Osteoblast (primary cell): ENCODE data around the gene IRF4. TPM values are rescaled to one million over a fixed set of nuclear protein-coding genes. Genes with fewer than 3 reads are reported as not detected.

ENCODE experiments used
- DNase-seq: peaks from one replicate; pipeline ENCODE4 v3.0.0; 2011; ENCODE audit warnings: low spot score, mixed read lengths; ENCODE audit not compliant: insufficient read length; ENCODE audit errors: missing footprints
- H2AFZ ChIP-seq: 2 replicates; pipeline ENCODE4 v1.6.0; 2011; ENCODE audit warnings: mild to moderate bottlenecking, low read length
- H3K27ac ChIP-seq: 2 replicates; pipeline ENCODE4 v1.5.1; 2011; ENCODE audit warnings: mild to moderate bottlenecking, low read depth, low read length, moderate library complexity
- H3K27me3 ChIP-seq: 2 replicates; pipeline ENCODE4 v1.6.0; 2012; ENCODE audit warnings: mild to moderate bottlenecking, control low read depth, inconsistent platforms, low read length, moderate library complexity; ENCODE audit not compliant: insufficient read depth
- H3K36me3 ChIP-seq: 2 replicates; pipeline ENCODE4 v1.5.1; 2011; ENCODE audit warnings: mild to moderate bottlenecking, low read length, control low read depth, moderate library complexity; ENCODE audit not compliant: insufficient read depth
- H3K4me1 ChIP-seq: 2 replicates; pipeline ENCODE4 v1.5.1; 2011; ENCODE audit warnings: mild to moderate bottlenecking, low read length, control low read depth, moderate library complexity; ENCODE audit not compliant: insufficient read depth
- H3K4me2 ChIP-seq: 2 replicates; pipeline ENCODE4 v1.6.0; 2011; ENCODE audit warnings: mild to moderate bottlenecking, low read length; ENCODE audit not compliant: insufficient read depth
- H3K4me3 ChIP-seq: fragments of 200-600 bp; sonication (generic); 3 replicates; pipeline ENCODE4 v1.5.1; 2012; ENCODE audit warnings: mild to moderate bottlenecking, low read length, inconsistent platforms; ENCODE audit not compliant: insufficient read depth
- H3K79me2 ChIP-seq: 2 replicates; pipeline ENCODE4 v1.6.0; 2012; ENCODE audit warnings: mild to moderate bottlenecking, low read length, control low read depth, inconsistent platforms; ENCODE audit not compliant: insufficient read depth
- H3K9me3 ChIP-seq: 2 replicates; pipeline ENCODE4 v1.5.1; 2011; ENCODE audit warnings: low read depth, low read length, control low read depth
- H4K20me1 ChIP-seq: 2 replicates; pipeline ENCODE4 v1.6.0; 2012; ENCODE audit warnings: mild to moderate bottlenecking, low read length, control low read depth; ENCODE audit not compliant: insufficient read depth
- total RNA-seq: library from RNA; depleted of rRNA; stranded (reverse); fragments of >200 nt; gene quantifications from 2 replicates; pipeline ENCODE4 v1.2.3, GENCODE V29; 2012
- TF ChIP-seq, protein P1 (sequence below): IDR thresholded peaks from 2 replicates; pipeline ENCODE4 v1.5.1; 2011; ENCODE audit warnings: mild to moderate bottlenecking, low read depth, low read length, moderate library complexity; ENCODE audit errors: extremely low read depth

Gene IRF4
- total RNA-seq, 1 donor, result under 0.01 TPM

- TF ChIP-seq, protein P1, sequence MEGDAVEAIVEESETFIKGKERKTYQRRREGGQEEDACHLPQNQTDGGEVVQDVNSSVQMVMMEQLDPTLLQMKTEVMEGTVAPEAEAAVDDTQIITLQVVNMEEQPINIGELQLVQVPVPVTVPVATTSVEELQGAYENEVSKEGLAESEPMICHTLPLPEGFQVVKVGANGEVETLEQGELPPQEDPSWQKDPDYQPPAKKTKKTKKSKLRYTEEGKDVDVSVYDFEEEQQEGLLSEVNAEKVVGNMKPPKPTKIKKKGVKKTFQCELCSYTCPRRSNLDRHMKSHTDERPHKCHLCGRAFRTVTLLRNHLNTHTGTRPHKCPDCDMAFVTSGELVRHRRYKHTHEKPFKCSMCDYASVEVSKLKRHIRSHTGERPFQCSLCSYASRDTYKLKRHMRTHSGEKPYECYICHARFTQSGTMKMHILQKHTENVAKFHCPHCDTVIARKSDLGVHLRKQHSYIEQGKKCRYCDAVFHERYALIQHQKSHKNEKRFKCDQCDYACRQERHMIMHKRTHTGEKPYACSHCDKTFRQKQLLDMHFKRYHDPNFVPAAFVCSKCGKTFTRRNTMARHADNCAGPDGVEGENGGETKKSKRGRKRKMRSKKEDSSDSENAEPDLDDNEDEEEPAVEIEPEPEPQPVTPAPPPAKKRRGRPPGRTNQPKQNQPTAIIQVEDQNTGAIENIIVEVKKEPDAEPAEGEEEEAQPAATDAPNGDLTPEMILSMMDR, result no peak
- H2AFZ ChIP-seq, result no peak overlapping the region
- no peaks in the 10 kb centered on the region for H3K9me3 ChIP-seq
- no peaks in the 10 kb centered on the region for H3K36me3 ChIP-seq
- no peak for DNase-seq
- H3K79me2 ChIP-seq, result no peaks in the 10 kb centered on the region
- H3K27me3 ChIP-seq, result peaks cover under 1% of the 10 kb centered on the region
- H3K4me3 ChIP-seq, result no peak overlapping the region
- no peak overlapping the region for H3K27ac ChIP-seq
- H3K4me1 ChIP-seq, result no peaks in the 10 kb centered on the region
- H4K20me1 ChIP-seq, result no peaks in the 10 kb centered on the region
- no peak overlapping the region for H3K4me2 ChIP-seq
Observed at GRCh38 chr6:444653-445275, 53.2 kb downstream of the IRF4 start.

DNA sequence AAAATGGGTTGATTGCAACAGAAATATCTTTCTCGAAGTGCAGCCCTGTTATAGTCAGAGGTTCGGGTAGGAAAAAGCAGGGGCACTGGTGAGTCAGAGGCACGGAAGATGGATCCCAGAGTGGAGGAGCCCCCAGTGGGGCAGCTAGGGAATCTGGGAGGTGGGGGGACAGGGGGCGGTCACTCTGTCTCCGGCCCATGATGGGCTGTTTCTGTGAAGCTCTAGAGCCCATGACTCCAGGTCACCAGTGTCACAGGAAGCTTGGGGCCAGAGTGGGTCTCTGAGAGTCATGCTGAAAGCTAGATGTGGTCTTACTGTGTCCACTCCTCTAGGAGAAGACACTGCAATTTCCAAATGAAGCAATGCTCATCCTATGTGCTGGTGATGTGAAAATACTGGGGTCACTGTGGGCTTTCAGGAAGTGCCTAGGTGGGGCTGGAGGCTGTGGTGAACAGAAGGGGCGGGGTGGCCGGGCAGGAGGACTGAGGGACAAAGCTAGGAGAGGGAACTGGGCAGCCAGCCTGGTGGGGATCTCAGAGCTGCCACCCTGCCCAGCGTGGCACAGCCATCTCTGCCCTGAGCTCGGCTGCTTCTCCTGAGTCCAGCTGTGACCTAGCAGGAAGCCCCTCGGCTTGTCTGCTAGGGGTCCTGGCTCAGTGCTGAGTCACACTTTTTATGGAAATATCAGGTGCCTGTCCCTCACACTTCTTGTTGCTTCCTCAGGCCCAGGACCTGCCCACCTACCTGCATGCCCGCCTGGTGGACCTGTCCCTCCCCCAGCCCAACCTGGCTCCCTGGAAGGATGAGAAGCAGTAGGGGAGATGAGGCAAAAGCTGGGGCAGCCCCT lies 54.2 kb downstream of the IRF4 start:
- Histone ChIP-seq H3K27me3 (no peaks in the 10 kb centered on the region), H3K4me1 (no peaks in the 10 kb centered on the region), H3K4me3 (no peak overlapping the region), H4K20me1 (no peaks in the 10 kb centered on the region), H3K27ac (no peak overlapping the region), H3K9me3 (no peaks in the 10 kb centered on the region), H3K4me2 (no peak overlapping the region), H3K79me2 (no peaks in the 10 kb centered on the region), H3K36me3 (no peaks in the 10 kb centered on the region), H2AFZ (no peak overlapping the region)
- TF ChIP-seq, protein P1, result no peak
- no peak for DNase-seq

GRCh38 chr6:446418-447366 lies 55.1 kb downstream of the IRF4 start:
- H3K4me1 ChIP-seq, result no peaks in the 10 kb centered on the region
- no peak overlapping the region for H2AFZ ChIP-seq
- no peak overlapping the region for H3K27ac ChIP-seq
- H3K36me3 ChIP-seq, result no peaks in the 10 kb centered on the region
- H3K9me3 ChIP-seq, result no peaks in the 10 kb centered on the region
- no peak overlapping the region for H3K4me2 ChIP-seq
- H3K79me2 ChIP-seq, result no peaks in the 10 kb centered on the region
- no peaks in the 10 kb centered on the region for H4K20me1 ChIP-seq
- no peak for DNase-seq
- H3K27me3 ChIP-seq, result no peaks in the 10 kb centered on the region
- H3K4me3 ChIP-seq, result no peak overlapping the region
- TF ChIP-seq, protein P1, result no peak
